CD1c-positive myeloid dendritic cell (primary cell): ENCODE measurements around the gene ONECUT2.

Experiments used
- DNase-seq: peaks from one replicate; pipeline ENCODE4 v3.0.0-alpha.2; 2016; ENCODE audit errors: extremely low spot score

Gene ONECUT2

GRCh38 chr18:57431467-57432080, 3.6 kb upstream of the ONECUT2 start:
- DNase-seq, result no peak

- DNase-seq, result no peak
These were observed 3.0 kb upstream of the ONECUT2 start for GRCh38 chr18:57432140-57432539.

GRCh38 chr18:57432751-57433400, 2.3 kb upstream of the ONECUT2 start:
- DNase-seq, result no peak

- no peak for DNase-seq
These were observed 1.7 kb upstream of the ONECUT2 start for GRCh38 chr18:57433482-57433881.

GRCh38 chr18:57433934-57434535, 1.1 kb upstream of the ONECUT2 start:
- DNase-seq, result no peak

DNA sequence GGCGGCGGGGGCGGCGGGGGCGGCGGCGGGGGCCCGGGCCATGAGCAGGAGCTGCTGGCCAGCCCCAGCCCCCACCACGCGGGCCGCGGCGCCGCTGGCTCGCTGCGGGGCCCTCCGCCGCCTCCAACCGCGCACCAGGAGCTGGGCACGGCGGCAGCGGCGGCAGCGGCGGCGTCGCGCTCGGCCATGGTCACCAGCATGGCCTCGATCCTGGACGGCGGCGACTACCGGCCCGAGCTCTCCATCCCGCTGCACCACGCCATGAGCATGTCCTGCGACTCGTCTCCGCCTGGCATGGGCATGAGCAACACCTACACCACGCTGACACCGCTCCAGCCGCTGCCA, 644 bp downstream of the ONECUT2 start:
- no peak for DNase-seq

DNA sequence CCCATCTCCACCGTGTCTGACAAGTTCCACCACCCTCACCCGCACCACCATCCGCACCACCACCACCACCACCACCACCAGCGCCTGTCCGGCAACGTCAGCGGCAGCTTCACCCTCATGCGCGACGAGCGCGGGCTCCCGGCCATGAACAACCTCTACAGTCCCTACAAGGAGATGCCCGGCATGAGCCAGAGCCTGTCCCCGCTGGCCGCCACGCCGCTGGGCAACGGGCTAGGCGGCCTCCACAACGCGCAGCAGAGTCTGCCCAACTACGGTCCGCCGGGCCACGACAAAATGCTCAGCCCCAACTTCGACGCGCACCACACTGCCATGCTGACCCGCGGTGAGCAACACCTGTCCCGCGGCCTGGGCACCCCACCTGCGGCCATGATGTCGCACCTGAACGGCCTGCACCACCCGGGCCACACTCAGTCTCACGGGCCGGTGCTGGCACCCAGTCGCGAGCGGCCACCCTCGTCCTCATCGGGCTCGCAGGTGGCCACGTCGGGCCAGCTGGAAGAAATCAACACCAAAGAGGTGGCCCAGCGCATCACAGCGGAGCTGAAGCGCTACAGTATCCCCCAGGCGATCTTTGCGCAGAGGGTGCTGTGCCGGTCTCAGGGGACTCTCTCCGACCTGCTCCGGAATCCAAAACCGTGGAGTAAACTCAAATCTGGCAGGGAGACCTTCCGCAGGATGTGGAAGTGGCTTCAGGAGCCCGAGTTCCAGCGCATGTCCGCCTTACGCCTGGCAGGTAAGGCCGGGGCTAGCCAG, 1.2 kb downstream of the ONECUT2 start:
- DNase-seq, result no peak

DNA sequence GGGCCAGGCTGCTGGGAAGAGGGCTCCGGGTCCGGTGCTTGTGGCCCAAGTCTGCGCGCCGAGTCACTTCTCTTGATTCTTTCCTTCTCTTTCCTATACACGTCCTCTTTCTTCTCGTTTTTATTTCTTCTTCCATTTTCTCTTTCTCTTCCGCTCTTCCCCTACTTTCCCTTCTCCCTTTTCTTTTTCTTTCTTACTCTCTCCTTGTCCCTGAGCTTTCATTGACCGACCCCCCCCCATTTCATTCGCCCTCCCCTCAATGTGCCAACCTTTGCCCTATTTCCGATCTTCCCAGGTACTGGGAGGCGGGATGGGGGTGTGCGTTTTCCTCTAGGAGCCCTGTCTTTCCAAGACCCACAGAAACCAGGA, 1.8 kb downstream of the ONECUT2 start:
- DNase-seq, result no peak

DNA sequence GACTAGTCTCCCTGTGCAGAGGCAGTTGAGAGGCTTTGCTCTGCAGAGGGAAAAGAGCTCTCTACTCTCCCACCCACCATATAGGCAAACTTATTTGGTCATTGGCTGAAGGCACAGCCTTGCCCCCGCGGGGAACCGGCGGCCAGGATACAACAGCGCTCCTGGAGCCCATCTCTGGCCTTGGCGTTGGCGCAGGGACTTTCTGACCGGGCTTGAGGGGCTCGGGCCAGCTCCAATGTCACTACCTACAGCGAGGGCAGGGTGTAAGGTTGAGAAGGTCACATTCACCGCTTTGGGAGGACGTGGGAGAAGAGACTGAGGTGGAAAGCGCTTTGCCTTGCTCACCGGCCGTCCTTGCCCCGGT, 2.2 kb downstream of the ONECUT2 start:
- no peak for DNase-seq

DNA sequence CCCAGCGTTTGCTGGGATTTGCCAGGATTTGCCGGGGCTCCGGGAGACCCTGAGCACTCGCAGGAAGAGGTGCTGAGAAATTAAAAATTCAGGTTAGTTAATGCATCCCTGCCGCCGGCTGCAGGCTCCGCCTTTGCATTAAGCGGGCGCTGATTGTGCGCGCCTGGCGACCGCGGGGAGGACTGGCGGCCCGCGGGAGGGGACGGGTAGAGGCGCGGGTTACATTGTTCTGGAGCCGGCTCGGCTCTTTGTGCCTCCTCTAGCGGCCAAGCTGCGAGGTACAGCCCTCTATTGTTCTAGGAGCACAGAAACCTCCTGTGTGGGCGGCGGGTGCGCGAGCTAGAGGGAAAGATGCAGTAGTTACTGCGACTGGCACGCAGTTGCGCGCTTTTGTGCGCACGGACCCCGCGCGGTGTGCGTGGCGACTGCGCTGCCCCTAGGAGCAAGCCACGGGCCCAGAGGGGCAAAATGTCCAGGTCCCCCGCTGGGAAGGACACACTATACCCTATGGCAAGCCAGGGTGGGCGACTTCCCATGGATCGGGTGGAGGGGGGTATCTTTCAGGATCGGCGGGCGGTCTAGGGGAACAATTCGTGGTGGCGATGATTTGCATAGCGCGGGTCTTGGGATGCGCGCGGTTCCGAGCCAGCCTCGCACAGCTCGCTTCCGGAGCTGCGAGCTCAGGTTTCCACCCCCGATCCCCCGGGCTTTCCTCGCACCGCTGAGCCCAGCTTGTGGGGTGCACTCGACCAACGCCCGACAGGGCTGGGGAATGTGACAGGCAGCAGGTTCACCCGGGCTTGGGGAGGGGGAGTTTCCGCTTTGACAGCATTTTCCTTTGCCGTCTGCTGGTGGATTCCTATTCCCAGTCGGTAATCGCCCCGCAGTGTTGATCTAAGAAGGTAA, 2.8 kb downstream of the ONECUT2 start:
- DNase-seq, result peak; percentile 75

- no peak for DNase-seq
These were observed 3.8 kb downstream of the ONECUT2 start for GRCh38 chr18:57438743-57439608.

DNA sequence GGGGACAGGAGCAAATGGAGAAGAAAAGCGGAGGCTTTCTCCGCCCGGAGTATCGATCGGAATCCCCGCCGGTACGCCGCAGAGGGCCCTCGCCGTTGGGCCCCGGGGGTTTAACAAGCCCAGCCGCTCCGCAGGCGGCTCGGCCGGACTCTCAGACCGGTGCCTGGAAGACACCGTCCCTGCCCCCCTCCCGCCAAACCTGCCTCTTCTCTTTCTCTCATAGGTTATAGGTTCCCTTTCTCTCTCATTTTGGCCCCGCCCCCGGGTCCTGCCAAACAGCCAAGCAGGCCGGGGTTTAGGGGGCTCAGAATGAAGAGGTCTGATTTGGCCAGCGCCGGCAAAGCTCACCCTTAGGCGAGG, 4.4 kb downstream of the ONECUT2 start:
- DNase-seq, result no peak

- no peak for DNase-seq
These were observed 4.8 kb downstream of the ONECUT2 start for GRCh38 chr18:57439985-57440330.

- no peak for DNase-seq
These were observed 5.3 kb downstream of the ONECUT2 start for GRCh38 chr18:57440331-57441070.

DNA sequence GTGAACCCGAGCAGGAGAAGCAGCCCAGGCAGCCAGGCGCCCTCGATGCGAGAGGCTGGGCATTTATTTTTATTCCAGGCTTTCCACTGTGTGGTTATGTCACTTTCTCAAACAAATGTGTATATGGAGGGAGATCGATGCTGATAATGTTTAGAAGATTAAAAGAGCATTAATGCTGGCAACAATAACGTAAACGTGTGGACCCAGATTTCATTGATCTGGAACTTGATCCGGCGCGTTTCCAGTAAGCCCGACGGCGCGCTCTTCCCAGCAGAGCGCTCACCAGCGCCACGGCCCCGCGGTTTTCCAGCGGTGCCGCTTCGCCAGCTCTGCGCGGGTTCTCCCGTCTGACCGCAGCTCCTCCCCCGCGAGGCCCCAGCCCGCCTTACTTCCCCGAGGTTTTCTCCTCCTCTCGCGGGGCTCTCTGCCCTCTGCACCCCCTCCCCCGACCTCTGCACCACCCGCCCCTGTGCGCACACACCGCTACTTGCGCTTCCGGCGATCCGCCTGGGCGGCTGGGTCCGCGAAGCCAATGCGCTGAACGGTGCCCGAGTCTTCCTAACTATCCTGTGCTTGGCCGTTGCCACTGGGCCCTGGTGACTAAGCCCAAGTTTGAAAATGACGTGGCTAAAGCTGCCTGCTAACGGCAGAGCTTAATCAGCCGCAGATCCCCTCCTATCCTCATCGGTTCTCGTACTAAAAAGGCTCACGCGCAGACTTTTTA, 6.1 kb downstream of the ONECUT2 start:
- DNase-seq, result peak; percentile 3

DNA sequence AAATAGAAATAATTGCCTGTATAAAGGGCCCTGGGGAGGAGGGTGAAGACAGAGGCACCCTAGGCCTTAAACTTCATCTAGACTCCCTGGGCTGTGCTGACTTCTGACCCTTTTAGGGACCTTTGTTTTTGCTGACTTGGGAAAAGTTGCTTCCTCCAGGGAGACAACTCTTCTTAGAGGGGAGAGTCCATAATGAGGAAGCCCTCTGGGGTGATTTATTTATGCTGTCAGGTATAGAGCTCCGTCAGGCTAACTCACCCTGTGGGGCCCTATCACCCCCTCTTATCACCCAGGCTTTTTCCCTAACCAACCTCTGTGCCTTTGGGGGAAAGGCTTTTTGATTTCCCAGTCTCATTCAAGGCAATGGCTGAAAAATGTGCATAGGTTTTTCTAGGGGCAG, 8.1 kb downstream of the ONECUT2 start:
- DNase-seq, result no peak

DNA sequence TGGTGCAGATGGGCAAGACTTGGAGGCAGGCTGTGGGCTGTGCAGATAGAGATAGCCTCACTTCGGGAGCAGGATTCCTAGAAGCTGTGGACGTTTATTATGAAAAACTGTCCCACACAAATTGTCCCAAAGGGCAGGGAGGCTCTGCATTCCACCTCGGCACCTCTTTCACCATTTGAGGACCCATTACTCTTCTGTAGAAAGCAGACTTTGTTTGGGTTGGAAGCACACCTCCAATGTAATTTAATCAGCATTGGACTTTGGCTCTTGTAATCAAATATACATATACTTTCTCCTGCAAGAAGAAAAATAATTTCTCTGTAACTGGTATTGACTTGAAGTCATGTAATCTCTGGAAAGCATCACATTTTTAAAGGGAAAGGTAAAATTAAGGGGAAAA, 8.5 kb downstream of the ONECUT2 start:
- no peak for DNase-seq

DNA sequence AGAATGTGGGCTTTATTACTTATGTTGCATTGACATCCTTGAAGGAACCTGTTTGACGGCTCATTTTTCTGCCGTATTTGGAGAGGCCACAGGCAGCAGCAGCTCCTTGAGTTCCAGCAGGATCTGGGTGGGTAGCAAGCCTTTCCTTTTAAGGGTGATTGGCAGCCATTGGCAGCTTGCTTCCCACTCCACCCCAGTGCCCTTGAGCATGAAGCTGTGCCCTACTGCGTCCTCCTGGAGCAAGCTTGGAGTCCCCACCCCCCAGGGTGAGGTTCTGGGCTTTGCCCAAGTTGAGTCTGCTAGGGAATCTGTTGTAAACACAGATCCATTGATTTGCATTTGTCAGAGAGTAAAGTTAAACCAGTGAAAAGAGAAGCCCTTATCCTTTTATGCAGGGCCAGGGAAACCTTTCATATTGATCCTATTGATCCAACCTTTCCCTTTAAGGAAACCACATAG, 9.2 kb downstream of the ONECUT2 start:
- DNase-seq, result no peak

GRCh38 chr18:57445488-57446319, 10.5 kb downstream of the ONECUT2 start:
- no peak for DNase-seq
